ENCODE data around the gene PLBD2. TPM values are rescaled to one million over a fixed set of nuclear protein-coding genes. Genes with fewer than 3 reads are reported as not detected.

PLBD2 gene
- total and polyA plus RNA-seq, 9 of the 15 experiments (the other 6 are each of a cell fraction or from before 2014, with no cell fraction given), result 2.4 to 37.4 (median 6.0) TPM

- TF ChIP-seq, protein P1, sequence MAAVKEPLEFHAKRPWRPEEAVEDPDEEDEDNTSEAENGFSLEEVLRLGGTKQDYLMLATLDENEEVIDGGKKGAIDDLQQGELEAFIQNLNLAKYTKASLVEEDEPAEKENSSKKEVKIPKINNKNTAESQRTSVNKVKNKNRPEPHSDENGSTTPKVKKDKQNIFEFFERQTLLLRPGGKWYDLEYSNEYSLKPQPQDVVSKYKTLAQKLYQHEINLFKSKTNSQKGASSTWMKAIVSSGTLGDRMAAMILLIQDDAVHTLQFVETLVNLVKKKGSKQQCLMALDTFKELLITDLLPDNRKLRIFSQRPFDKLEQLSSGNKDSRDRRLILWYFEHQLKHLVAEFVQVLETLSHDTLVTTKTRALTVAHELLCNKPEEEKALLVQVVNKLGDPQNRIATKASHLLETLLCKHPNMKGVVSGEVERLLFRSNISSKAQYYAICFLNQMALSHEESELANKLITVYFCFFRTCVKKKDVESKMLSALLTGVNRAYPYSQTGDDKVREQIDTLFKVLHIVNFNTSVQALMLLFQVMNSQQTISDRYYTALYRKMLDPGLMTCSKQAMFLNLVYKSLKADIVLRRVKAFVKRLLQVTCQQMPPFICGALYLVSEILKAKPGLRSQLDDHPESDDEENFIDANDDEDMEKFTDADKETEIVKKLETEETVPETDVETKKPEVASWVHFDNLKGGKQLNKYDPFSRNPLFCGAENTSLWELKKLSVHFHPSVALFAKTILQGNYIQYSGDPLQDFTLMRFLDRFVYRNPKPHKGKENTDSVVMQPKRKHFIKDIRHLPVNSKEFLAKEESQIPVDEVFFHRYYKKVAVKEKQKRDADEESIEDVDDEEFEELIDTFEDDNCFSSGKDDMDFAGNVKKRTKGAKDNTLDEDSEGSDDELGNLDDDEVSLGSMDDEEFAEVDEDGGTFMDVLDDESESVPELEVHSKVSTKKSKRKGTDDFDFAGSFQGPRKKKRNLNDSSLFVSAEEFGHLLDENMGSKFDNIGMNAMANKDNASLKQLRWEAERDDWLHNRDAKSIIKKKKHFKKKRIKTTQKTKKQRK (IDR thresholded peaks at IDR 0.05; ENCODE audit: borderline replicate concordance, low read depth, low read length), result no peak
- no peak for TF ChIP-seq ZNF586 (CRISPR knock-in tag; conservative IDR thresholded peaks at IDR 0.05)
- no peak for TF ChIP-seq CBX3 (IDR thresholded peaks at IDR 0.05; ENCODE audit: borderline replicate concordance in 1 of 2, low read length in 2 of 2)
- TF ChIP-seq, protein P2, sequence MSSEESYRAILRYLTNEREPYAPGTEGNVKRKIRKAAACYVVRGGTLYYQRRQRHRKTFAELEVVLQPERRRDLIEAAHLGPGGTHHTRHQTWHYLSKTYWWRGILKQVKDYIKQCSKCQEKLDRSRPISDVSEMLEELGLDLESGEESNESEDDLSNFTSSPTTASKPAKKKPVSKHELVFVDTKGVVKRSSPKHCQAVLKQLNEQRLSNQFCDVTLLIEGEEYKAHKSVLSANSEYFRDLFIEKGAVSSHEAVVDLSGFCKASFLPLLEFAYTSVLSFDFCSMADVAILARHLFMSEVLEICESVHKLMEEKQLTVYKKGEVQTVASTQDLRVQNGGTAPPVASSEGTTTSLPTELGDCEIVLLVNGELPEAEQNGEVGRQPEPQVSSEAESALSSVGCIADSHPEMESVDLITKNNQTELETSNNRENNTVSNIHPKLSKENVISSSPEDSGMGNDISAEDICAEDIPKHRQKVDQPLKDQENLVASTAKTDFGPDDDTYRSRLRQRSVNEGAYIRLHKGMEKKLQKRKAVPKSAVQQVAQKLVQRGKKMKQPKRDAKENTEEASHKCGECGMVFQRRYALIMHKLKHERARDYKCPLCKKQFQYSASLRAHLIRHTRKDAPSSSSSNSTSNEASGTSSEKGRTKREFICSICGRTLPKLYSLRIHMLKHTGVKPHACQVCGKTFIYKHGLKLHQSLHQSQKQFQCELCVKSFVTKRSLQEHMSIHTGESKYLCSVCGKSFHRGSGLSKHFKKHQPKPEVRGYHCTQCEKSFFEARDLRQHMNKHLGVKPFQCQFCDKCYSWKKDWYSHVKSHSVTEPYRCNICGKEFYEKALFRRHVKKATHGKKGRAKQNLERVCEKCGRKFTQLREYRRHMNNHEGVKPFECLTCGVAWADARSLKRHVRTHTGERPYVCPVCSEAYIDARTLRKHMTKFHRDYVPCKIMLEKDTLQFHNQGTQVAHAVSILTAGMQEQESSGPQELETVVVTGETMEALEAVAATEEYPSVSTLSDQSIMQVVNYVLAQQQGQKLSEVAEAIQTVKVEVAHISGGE (CRISPR knock-in tag; IDR thresholded peaks at IDR 0.05), result no peak
- 0 out of 2 replicates have a peak, but pooled peaks have one; percentile 43 for TF ChIP-seq ARID2 (IDR thresholded peaks at IDR 0.05)
- no peak for TF ChIP-seq ZNF41 (CRISPR knock-in tag; conservative IDR thresholded peaks at IDR 0.05)
- TF ChIP-seq ZNF24 (IDR thresholded peaks at IDR 0.05), result no peak
- TF ChIP-seq U2AF2 (optimal IDR thresholded peaks at IDR 0.05; ENCODE audit: low read depth, low read length), result no peak
- TF ChIP-seq ZNF740 (CRISPR knock-in tag; IDR thresholded peaks at IDR 0.05), result 0 out of 2 replicates have a peak, but pooled peaks have one; percentile 36
- TF ChIP-seq ZNF740 (tag; IDR thresholded peaks at IDR 0.05), result no peak
- TF ChIP-seq NCOA4 (IDR thresholded peaks at IDR 0.05; ENCODE audit: partially characterized antibody), result no peak
- TF ChIP-seq ZNF143 (CRISPR knock-in tag; IDR thresholded peaks at IDR 0.05), result no peak
- TF ChIP-seq CREM (IDR thresholded peaks at IDR 0.05; ENCODE audit: low read depth), result no peak
- no peak for TF ChIP-seq SMARCA4 (IDR thresholded peaks at IDR 0.05)
- TF ChIP-seq BCL6 (CRISPR knock-in tag; IDR thresholded peaks at IDR 0.05), result no peak
- TF ChIP-seq RFX7 (CRISPR knock-in tag; IDR thresholded peaks at IDR 0.05), result no peak
- TF ChIP-seq, protein P3, sequence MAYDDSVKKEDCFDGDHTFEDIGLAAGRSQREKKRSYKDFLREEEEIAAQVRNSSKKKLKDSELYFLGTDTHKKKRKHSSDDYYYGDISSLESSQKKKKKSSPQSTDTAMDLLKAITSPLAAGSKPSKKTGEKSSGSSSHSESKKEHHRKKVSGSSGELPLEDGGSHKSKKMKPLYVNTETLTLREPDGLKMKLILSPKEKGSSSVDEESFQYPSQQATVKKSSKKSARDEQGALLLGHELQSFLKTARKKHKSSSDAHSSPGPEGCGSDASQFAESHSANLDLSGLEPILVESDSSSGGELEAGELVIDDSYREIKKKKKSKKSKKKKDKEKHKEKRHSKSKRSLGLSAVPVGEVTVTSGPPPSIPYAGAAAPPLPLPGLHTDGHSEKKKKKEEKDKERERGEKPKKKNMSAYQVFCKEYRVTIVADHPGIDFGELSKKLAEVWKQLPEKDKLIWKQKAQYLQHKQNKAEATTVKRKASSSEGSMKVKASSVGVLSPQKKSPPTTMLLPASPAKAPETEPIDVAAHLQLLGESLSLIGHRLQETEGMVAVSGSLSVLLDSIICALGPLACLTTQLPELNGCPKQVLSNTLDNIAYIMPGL (CRISPR knock-in tag; IDR thresholded peaks at IDR 0.05), result no peak
- TF ChIP-seq BRD4 (IDR thresholded peaks at IDR 0.05), result no peak
- no peak for TF ChIP-seq MTA1 (IDR thresholded peaks at IDR 0.05; ENCODE audit: borderline replicate concordance)
- peak; percentile 30 for TF ChIP-seq POLR2B (IDR thresholded peaks at IDR 0.05; ENCODE audit: low read depth, partially characterized antibody)
Measured at GRCh38 chr12:113318046-113318656, 40.2 kb upstream of the PLBD2 start (continued).

Measured in K562 (cell line).